ENCODE results near the gene ATP9B.

GRCh38 chr18:79246309-79247108 lies 177.3 kb downstream of the ATP9B start:
- peak; percentile 63 to 83 (median 69) for TF ChIP-seq CTCF (IDR thresholded peaks at IDR 0.05)
- TF ChIP-seq POLR2A (IDR thresholded peaks at IDR 0.05), result no peak
